Measurements from ENCODE around the gene DYRK1B. TPM values are rescaled to one million over a fixed set of nuclear protein-coding genes. Genes with fewer than 3 reads are reported as not detected.

The DYRK1B gene
- polyA plus RNA-seq, 1 donor: 27.6 TPM

DNA sequence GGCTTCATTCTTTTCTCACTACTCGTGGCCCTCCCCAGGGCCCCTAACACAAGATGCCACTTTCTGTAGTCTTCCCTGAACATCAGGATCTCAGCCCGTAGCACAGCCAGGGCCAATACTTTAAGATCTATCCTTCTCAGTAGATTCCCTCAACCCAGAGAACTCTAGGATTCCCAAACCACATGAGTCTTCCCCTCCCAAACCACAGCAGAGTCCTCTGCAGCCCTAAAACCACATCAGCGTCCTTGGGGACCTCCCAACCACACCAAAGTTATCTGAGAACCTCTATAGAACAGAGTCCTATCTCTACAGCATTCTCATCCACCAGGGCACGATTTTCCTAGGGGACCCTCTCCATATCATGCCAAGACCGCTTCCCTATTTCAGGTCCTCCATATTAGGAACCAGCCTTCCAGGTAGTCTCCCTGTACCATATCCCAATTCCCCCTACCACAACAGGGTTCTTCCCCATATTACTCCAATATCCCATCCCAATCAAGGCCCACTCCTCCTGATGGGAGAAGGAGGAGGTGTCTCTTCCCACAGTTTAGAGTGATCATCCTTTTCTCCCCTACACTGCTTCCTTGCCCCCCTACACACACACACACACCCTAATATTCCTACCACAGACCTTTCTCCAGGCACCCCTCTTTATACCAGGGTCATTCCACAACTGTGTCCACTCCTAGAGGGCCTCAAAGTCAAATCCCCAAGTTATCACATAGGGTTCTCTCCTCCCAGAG lies 1.4 kb downstream of the DYRK1B start:
- H3K9me3 ChIP-seq (ENCODE audit: control insufficient read depth, low read depth, low read length): no peaks in the 10 kb centered on the region
- H3K4me1 ChIP-seq (ENCODE audit: control insufficient read depth, insufficient read depth, low read length): peaks cover 18% of the 10 kb centered on the region
- 100% methylated on average over 1 of the region's 5 CpGs for WGBS (ENCODE audit: insufficient coverage, low lambda C conversion rate)
- peak overlapping the region; percentile 87 for H3K4me3 ChIP-seq (ENCODE audit: low read length)
- no peaks in the 10 kb centered on the region for H3K27me3 ChIP-seq (ENCODE audit: control insufficient read depth, insufficient read depth, low read length)
- DNase-seq: no peak
- H3K27ac ChIP-seq (ENCODE audit: low read length): peak overlapping the region; percentile 61
- peaks cover 70% of the 10 kb centered on the region for H3K36me3 ChIP-seq (ENCODE audit: control insufficient read depth, insufficient read depth, low read length)

DNA sequence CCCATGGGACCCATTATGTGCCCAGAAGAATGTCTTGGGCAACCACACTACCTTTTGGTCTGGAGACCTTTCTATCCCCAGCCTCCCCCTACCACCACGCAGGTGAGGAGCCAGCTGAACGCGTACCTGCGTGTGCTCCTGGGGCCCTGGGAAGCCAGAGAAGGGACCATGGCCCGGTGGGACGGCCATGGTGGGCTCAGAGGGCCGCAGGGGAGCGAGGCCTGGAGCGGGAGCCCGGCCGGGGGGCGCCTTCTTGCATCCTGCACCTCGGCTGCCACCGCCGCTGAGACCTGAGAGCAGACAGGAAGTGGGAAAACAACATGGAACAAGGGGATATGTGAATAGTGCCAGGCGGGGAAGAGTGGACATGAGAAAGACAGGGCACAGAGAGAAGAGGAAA lies 2.3 kb downstream of the DYRK1B start:
- H3K27me3 ChIP-seq (ENCODE audit: control insufficient read depth, insufficient read depth, low read length): no peaks in the 10 kb centered on the region
- WGBS (ENCODE audit: insufficient coverage, low lambda C conversion rate): 96% methylated on average over 3 of the region's 16 CpGs
- DNase-seq: no peak
- peaks cover 18% of the 10 kb centered on the region for H3K4me1 ChIP-seq (ENCODE audit: control insufficient read depth, insufficient read depth, low read length)
- no peaks in the 10 kb centered on the region for H3K9me3 ChIP-seq (ENCODE audit: control insufficient read depth, low read depth, low read length)
- no peak overlapping the region for H3K27ac ChIP-seq (ENCODE audit: low read length)
- peak overlapping the region; percentile 7 for H3K4me3 ChIP-seq (ENCODE audit: low read length)
- H3K36me3 ChIP-seq (ENCODE audit: control insufficient read depth, insufficient read depth, low read length): peaks cover 69% of the 10 kb centered on the region

DNA sequence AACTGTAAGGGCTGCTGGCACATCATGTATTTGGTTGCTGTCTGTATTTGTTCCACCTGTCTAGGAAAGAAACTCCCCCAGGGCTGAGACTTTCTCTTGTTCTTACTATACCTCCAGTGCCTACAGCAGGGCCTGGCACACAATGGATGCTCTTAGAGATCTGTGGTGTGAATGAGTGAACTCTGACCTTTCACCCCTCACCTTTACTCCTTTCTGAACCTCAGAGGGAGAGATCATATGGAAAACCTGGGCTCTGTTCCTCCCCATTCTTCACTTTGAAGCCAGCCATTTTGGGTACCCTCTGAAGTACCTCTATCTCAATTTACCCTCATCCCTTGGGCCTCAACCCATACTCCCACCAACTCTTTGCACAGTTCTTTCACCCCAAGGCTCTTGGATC lies 3.1 kb downstream of the DYRK1B start:
- Histone ChIP-seq H3K27ac (ENCODE audit: low read length) (no peak overlapping the region), H3K27me3 (ENCODE audit: control insufficient read depth, insufficient read depth, low read length) (no peaks in the 10 kb centered on the region), H3K36me3 (ENCODE audit: control insufficient read depth, insufficient read depth, low read length) (peaks cover 70% of the 10 kb centered on the region), H3K9me3 (ENCODE audit: control insufficient read depth, low read depth, low read length) (no peaks in the 10 kb centered on the region), H3K4me3 (ENCODE audit: low read length) (no peak overlapping the region), H3K4me1 (ENCODE audit: control insufficient read depth, insufficient read depth, low read length) (peaks cover 18% of the 10 kb centered on the region)
- DNase-seq: no peak

DNA sequence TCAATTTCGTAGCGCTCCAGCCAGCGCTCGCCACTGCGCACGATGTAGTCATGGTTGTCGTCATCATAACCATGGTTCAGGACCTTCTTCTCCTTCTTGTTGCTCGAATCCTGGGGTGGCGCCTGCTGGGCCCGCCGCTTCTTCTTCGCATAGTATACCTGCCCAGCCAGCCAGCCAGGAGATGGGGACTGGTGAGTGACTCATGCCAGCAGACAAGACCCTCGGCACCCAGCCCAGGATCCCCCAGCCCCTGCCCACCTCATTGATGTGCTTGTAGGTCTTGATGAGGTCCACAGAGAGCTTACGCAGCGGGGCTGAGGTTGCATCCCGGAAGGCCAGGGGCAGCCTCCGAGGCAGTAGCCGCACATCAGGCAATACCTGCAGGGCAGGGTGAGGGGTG lies 3.6 kb downstream of the DYRK1B start:
- Histone ChIP-seq H3K9me3 (ENCODE audit: control insufficient read depth, low read depth, low read length) (no peaks in the 10 kb centered on the region), H3K4me1 (ENCODE audit: control insufficient read depth, insufficient read depth, low read length) (peaks cover 21% of the 10 kb centered on the region), H3K27ac (ENCODE audit: low read length) (no peak overlapping the region), H3K36me3 (ENCODE audit: control insufficient read depth, insufficient read depth, low read length) (peaks cover 70% of the 10 kb centered on the region), H3K27me3 (ENCODE audit: control insufficient read depth, insufficient read depth, low read length) (no peaks in the 10 kb centered on the region), H3K4me3 (ENCODE audit: low read length) (no peak overlapping the region)
- DNase-seq: no peak
- WGBS (ENCODE audit: insufficient coverage, low lambda C conversion rate): 100% methylated on average over 6 of the region's 18 CpGs

DNA sequence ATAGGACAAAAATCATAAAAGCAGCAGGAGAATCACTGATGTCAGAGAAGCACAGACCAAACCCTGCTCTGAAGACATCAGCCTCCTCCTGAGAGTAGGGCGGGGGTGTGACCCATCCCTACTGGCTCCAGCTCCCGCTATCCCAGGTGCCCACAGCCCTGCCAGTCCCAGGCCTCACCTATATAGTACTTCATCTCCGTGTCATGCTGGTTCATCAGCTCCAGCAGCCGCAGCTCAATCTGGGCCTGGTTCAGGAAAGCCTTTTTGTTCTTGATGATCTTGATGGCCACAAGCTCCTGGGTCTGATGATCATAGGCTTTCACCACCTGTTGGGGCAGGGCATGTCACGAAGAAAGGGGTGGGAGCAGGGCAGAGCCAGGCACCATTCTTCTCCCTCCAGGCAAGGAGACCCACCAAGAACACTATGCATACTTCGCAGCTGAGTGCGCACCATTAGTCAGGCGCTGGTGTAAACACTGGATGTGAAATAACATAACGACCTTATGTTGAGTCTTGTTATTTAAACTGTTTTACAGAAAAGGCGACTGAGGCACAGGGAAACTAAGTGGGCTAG lies 4.2 kb downstream of the DYRK1B start:
- H3K9me3 ChIP-seq (ENCODE audit: control insufficient read depth, low read depth, low read length): no peaks in the 10 kb centered on the region
- H3K4me3 ChIP-seq (ENCODE audit: low read length): no peak overlapping the region
- no peak for DNase-seq
- peaks cover 68% of the 10 kb centered on the region for H3K36me3 ChIP-seq (ENCODE audit: control insufficient read depth, insufficient read depth, low read length)
- peaks cover 27% of the 10 kb centered on the region for H3K4me1 ChIP-seq (ENCODE audit: control insufficient read depth, insufficient read depth, low read length)
- no peaks in the 10 kb centered on the region for H3K27me3 ChIP-seq (ENCODE audit: control insufficient read depth, insufficient read depth, low read length)
- WGBS (ENCODE audit: insufficient coverage, low lambda C conversion rate): 100% methylated on average over 2 of the region's 10 CpGs
- H3K27ac ChIP-seq (ENCODE audit: low read length): no peak overlapping the region

DNA sequence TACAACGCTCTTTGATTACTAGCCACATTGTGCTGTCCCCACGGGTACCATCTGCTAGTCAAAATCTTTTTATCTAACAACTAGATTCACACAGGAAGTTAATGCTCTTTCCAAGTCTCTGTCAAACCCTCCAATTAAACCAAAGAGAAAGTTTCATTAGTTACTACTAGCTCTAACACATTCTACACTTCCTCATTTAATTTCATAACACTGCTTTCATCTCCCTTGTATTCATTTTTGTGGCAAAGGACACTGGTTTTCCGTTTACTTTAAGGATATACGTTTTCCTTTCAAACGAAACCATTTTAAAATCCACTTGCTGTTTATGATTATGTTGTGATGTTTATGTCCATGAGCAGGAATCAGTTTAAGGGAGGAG lies 5.3 kb downstream of the DYRK1B start:
- Histone ChIP-seq H3K9me3 (ENCODE audit: control insufficient read depth, low read depth, low read length) (no peaks in the 10 kb centered on the region), H3K27me3 (ENCODE audit: control insufficient read depth, insufficient read depth, low read length) (no peaks in the 10 kb centered on the region), H3K27ac (ENCODE audit: low read length) (no peak overlapping the region), H3K36me3 (ENCODE audit: control insufficient read depth, insufficient read depth, low read length) (peaks cover 62% of the 10 kb centered on the region), H3K4me3 (ENCODE audit: low read length) (no peak overlapping the region), H3K4me1 (ENCODE audit: control insufficient read depth, insufficient read depth, low read length) (peaks cover 25% of the 10 kb centered on the region)
- no peak for DNase-seq
- 60% methylated on average over 1 of the region's 5 CpGs for WGBS (ENCODE audit: insufficient coverage, low lambda C conversion rate)

DNA sequence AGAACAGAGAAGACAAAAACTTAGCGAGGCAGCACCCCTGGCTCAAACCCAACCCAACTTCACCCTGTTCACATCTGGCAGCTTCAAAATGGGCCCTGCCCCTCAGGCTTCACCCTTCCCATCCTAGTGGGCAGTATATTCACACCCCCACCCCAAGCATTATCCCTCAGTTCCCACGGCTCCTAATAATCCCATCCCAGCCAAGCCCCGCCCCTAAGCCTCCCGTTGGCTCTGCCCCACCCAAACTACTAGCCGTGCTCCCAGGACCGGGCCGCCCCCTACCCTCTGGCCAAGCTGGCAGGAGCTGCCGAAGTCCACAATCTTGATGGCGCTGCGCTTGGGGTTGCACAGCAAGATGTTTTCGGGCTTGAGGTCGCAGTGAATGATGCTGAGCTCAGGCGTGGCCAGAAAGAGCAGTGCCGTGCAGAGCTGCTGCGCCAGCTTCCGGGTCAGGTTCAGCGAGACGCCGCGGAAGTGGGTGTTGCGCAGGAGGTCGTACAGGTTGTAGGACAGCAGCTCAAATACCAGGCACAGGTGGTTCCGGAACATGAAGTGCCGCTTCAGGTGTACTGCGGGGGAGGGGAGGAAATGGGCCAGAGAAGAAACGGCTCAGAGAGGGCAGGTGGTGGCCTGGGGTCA lies 5.8 kb downstream of the DYRK1B start:
- Histone ChIP-seq H3K9me3 (ENCODE audit: control insufficient read depth, low read depth, low read length) (no peaks in the 10 kb centered on the region), H3K27me3 (ENCODE audit: control insufficient read depth, insufficient read depth, low read length) (no peaks in the 10 kb centered on the region), H3K4me3 (ENCODE audit: low read length) (no peak overlapping the region), H3K4me1 (ENCODE audit: control insufficient read depth, insufficient read depth, low read length) (peaks cover 28% of the 10 kb centered on the region), H3K36me3 (ENCODE audit: control insufficient read depth, insufficient read depth, low read length) (peaks cover 62% of the 10 kb centered on the region), H3K27ac (ENCODE audit: low read length) (no peak overlapping the region)
- WGBS (ENCODE audit: insufficient coverage, low lambda C conversion rate): no CpG with 5 or more reads among the region's 26 CpGs
- DNase-seq: no peak

DNA sequence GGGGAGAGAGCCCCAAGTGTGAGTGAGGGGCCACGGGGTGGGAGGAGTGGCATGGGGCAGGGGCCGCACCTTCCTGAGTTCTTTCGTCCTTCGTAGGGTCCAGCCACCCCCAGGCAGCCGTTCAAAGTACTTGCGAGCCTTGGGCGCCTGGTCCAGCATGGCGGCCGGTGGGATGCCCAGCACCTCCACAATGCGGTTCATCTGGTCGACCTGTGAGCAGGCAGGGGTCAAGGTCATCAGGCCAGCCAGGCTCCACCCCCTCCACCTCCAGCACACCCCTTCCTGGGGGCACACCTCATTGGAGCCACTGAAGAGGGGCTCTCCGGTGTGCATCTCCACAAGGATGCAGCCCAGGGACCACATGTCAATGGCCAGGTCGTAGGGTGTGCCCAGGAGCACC lies 6.7 kb downstream of the DYRK1B start:
- no peak for DNase-seq
- Histone ChIP-seq H3K4me3 (ENCODE audit: low read length) (no peak overlapping the region), H3K4me1 (ENCODE audit: control insufficient read depth, insufficient read depth, low read length) (peaks cover 21% of the 10 kb centered on the region), H3K27me3 (ENCODE audit: control insufficient read depth, insufficient read depth, low read length) (no peaks in the 10 kb centered on the region), H3K36me3 (ENCODE audit: control insufficient read depth, insufficient read depth, low read length) (peaks cover 62% of the 10 kb centered on the region), H3K27ac (ENCODE audit: low read length) (no peak overlapping the region), H3K9me3 (ENCODE audit: control insufficient read depth, low read depth, low read length) (no peaks in the 10 kb centered on the region)
- 100% methylated on average over 3 of the region's 13 CpGs for WGBS (ENCODE audit: insufficient coverage, low lambda C conversion rate)

DNA sequence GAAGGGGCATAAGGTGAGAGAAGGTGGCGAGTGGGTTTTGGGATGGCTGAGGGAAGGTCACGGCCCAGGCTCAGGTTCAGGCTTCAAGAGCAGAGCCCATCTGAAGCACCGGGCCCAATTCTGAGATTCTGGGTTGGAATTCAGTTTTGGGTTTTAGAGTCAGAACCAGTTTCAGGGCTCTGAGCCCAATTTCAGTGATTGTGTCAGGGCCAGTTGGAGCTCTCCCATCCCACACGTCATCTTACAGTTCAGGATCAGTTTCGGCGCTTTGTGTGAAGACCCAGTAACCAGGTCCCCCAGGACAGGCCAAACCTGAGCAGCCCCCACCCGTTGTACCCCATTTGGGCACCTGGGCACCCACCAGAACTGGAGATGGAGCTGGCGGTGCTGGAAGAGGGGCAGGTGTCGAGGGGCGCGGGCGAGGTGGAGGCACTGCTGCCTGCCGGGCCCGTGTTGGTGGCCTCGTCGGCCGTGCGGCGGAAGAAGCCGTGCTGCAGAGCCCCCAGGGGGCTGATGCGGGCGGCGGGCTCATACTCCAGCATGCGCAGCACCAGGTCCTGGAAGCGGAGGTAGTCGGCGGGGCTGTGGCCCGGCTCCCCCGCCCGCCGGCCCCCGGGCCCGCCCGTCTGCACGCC lies 7.5 kb downstream of the DYRK1B start:
- no CpG with 5 or more reads among the region's 35 CpGs for WGBS (ENCODE audit: insufficient coverage, low lambda C conversion rate)
- H3K27ac ChIP-seq (ENCODE audit: low read length): no peak overlapping the region
- peaks cover 58% of the 10 kb centered on the region for H3K36me3 ChIP-seq (ENCODE audit: control insufficient read depth, insufficient read depth, low read length)
- no peak for DNase-seq
- no peak overlapping the region for H3K4me3 ChIP-seq (ENCODE audit: low read length)
- H3K4me1 ChIP-seq (ENCODE audit: control insufficient read depth, insufficient read depth, low read length): peaks cover 16% of the 10 kb centered on the region
- no peaks in the 10 kb centered on the region for H3K9me3 ChIP-seq (ENCODE audit: control insufficient read depth, low read depth, low read length)
- H3K27me3 ChIP-seq (ENCODE audit: control insufficient read depth, insufficient read depth, low read length): no peaks in the 10 kb centered on the region

DNA sequence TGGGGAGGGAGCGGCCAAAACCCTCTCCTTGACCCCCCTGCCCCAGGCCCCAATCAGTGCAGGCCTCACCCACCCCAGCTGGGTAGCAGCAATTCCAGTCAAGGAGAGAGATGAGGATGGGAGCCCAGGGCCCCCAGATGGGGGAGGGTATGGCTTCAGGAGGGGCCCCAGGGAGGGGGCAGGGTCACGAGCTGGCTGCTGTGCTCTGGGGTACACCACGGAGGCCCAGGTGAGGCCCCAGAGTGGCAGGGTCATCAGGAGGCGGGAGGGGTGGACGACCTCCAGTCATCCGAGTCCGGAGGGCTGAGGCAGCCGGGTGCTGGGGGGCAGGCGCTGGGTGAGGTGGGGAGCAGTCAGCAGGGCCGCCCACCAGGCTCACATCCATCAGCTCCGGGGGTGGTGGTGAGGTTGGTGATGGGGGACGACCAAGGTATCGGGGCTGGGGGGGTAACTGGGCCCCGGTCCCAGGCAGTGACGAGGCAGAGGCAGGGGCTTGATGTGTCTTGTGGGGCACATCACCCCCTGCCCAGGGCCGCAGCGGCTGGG lies 8.4 kb downstream of the DYRK1B start:
- H3K9me3 ChIP-seq (ENCODE audit: control insufficient read depth, low read depth, low read length): no peaks in the 10 kb centered on the region
- peaks cover 50% of the 10 kb centered on the region for H3K36me3 ChIP-seq (ENCODE audit: control insufficient read depth, insufficient read depth, low read length)
- no CpG with 5 or more reads among the region's 17 CpGs for WGBS (ENCODE audit: insufficient coverage, low lambda C conversion rate)
- no peak overlapping the region for H3K4me3 ChIP-seq (ENCODE audit: low read length)
- H3K27ac ChIP-seq (ENCODE audit: low read length): peak overlapping the region; percentile 22
- H3K4me1 ChIP-seq (ENCODE audit: control insufficient read depth, insufficient read depth, low read length): peaks cover 16% of the 10 kb centered on the region
- H3K27me3 ChIP-seq (ENCODE audit: control insufficient read depth, insufficient read depth, low read length): no peaks in the 10 kb centered on the region
- DNase-seq: no peak

All from large intestine (tissue), 3 donors.